ENCODE data around the gene NPAS2.

Gene NPAS2

DNA sequence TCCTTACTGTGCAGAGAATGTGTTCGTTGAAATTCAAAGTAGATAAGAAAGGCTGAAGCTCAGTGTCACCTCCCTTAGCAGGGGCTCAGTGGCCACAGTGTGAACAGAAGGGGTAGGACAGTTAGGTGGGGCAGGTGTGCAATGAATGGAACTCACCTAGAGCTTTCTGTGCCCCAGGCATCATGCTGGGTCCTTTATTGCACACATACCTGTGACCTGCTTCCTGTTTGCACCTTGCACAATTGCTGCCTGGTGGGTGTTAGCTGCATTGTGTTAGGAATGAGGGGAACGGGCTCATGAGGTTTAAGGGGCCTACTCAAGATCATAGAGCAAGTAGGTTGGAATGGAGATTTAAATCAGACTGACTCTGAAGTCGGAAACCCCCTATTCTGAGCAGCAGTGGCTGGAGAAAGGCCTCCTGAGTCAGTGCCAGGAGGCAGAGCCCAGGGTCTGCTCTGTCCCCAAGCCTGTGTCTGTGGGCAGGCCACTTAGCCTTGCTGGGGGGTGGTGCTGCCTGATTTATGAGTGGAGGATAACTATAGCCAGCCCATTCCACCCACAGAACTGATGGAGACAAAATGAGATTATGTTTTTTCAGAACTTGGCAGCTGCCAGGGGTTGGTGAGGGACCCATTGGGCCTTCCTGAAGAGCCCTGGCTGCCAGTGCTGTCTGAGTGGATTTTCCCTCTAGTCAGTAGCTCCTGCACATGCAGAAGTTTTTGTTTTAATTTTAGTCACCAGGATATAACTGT, 76.2 kb downstream of the NPAS2 start:
- no peaks in the 10 kb centered on the region for H3K27me3 ChIP-seq (ENCODE audit: control insufficient read depth in 5 of 5, insufficient read depth in 4 of 5, low read length in 5 of 5)
- H3K36me3 ChIP-seq (ENCODE audit: control insufficient read depth in 5 of 5, insufficient read depth in 5 of 5, low read length in 5 of 5), result no peaks in the 10 kb centered on the region
- H3K9me3 ChIP-seq (ENCODE audit: control insufficient read depth in 5 of 5, low read length in 5 of 5), result peaks cover 0 to 3% (median 0%) of the 10 kb centered on the region in 5 donors
- no peak overlapping the region for H3K27ac ChIP-seq (ENCODE audit: low read depth, low read length)
- peaks cover 0 to 11% (median 3%) of the 10 kb centered on the region in 5 donors for H3K4me1 ChIP-seq (ENCODE audit: control insufficient read depth in 5 of 5, insufficient read depth in 5 of 5, low read length in 5 of 5)
- no peak overlapping the region for H3K4me3 ChIP-seq (ENCODE audit: low read depth in 1 of 5, low read length in 5 of 5)
- no peak overlapping the region for H3K9ac ChIP-seq (ENCODE audit: low read length in 5 of 5)

- peaks cover 0 to 4% (median 0%) of the 10 kb centered on the region in 5 donors for H3K27me3 ChIP-seq (ENCODE audit: control insufficient read depth in 5 of 5, insufficient read depth in 4 of 5, low read length in 5 of 5)
- H3K9ac ChIP-seq (ENCODE audit: low read length in 5 of 5), result no peak overlapping the region
- H3K4me3 ChIP-seq (ENCODE audit: low read depth in 1 of 5, low read length in 5 of 5), result no peak overlapping the region
- no peaks in the 10 kb centered on the region for H3K36me3 ChIP-seq (ENCODE audit: control insufficient read depth in 5 of 5, insufficient read depth in 5 of 5, low read length in 5 of 5)
- H3K27ac ChIP-seq (ENCODE audit: low read depth, low read length), result no peak overlapping the region
- peaks cover 0 to 3% (median 0%) of the 10 kb centered on the region in 5 donors for H3K9me3 ChIP-seq (ENCODE audit: control insufficient read depth in 5 of 5, low read length in 5 of 5)
- peaks cover 0 to 4% (median 0%) of the 10 kb centered on the region in 5 donors for H3K4me1 ChIP-seq (ENCODE audit: control insufficient read depth in 5 of 5, insufficient read depth in 5 of 5, low read length in 5 of 5)
These were observed 78.2 kb downstream of the NPAS2 start for GRCh38 chr2:100898035-100898665.

- Histone ChIP-seq H3K9ac (ENCODE audit: low read length in 5 of 5) (no peak overlapping the region), H3K4me3 (ENCODE audit: low read depth in 1 of 5, low read length in 5 of 5) (no peak overlapping the region), H3K9me3 (ENCODE audit: control insufficient read depth in 5 of 5, low read length in 5 of 5) (peaks cover 0 to 3% (median 0%) of the 10 kb centered on the region in 5 donors), H3K27me3 (ENCODE audit: control insufficient read depth in 5 of 5, insufficient read depth in 4 of 5, low read length in 5 of 5) (peaks cover 0 to 4% (median 0%) of the 10 kb centered on the region in 5 donors), H3K36me3 (ENCODE audit: control insufficient read depth in 5 of 5, insufficient read depth in 5 of 5, low read length in 5 of 5) (peaks cover 0 to 3% (median 0%) of the 10 kb centered on the region in 5 donors), H3K4me1 (ENCODE audit: control insufficient read depth in 5 of 5, insufficient read depth in 5 of 5, low read length in 5 of 5) (peaks cover 0 to 8% (median 0%) of the 10 kb centered on the region in 5 donors), H3K27ac (ENCODE audit: low read depth, low read length) (no peak overlapping the region)
These were observed 80.3 kb downstream of the NPAS2 start for GRCh38 chr2:100900156-100900795.

DNA sequence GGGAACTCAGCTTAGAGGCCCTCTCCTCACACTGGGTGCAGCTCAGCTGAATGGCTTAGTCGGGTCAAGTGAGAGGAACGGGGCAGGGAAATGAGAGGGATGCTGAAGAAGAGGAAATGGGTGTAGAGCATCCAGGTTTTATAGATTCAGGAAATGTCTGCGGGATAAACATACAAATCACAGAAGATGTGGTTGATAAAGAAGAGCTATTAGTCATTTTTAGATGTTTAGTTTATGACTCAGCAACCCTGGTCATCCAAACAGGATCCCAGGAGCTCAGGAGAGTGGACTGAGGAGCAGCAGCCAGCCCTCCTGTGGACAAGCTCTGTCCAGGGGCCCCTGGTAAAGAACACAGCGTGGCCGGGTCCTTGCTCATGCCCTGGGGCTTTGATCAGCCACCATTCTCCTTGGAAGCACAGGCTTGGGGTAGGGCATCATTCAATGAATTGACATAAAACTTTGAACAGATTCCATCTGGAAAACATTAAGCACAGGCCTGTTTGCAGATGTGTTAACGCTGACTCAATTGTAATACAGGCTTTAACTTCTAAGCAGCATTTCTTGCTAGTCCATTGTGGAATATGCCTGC, 83.0 kb downstream of the NPAS2 start:
- H3K4me1 ChIP-seq (ENCODE audit: control insufficient read depth in 5 of 5, insufficient read depth in 5 of 5, low read length in 5 of 5), result peaks cover 0 to 8% (median 0%) of the 10 kb centered on the region in 5 donors
- H3K27me3 ChIP-seq (ENCODE audit: control insufficient read depth in 5 of 5, insufficient read depth in 4 of 5, low read length in 5 of 5), result peaks cover 0 to 4% (median 0%) of the 10 kb centered on the region in 5 donors
- no peak overlapping the region for H3K9ac ChIP-seq (ENCODE audit: low read length in 5 of 5)
- peaks cover 0 to 3% (median 0%) of the 10 kb centered on the region in 5 donors for H3K9me3 ChIP-seq (ENCODE audit: control insufficient read depth in 5 of 5, low read length in 5 of 5)
- H3K36me3 ChIP-seq (ENCODE audit: control insufficient read depth in 5 of 5, insufficient read depth in 5 of 5, low read length in 5 of 5), result peaks cover 0 to 3% (median 0%) of the 10 kb centered on the region in 5 donors
- no peak overlapping the region for H3K4me3 ChIP-seq (ENCODE audit: low read depth in 1 of 5, low read length in 5 of 5)
- no peak overlapping the region for H3K27ac ChIP-seq (ENCODE audit: low read depth, low read length)

- peaks cover 0 to 3% (median 0%) of the 10 kb centered on the region in 5 donors for H3K36me3 ChIP-seq (ENCODE audit: control insufficient read depth in 5 of 5, insufficient read depth in 5 of 5, low read length in 5 of 5)
- H3K9ac ChIP-seq (ENCODE audit: low read length in 5 of 5), result no peak overlapping the region
- H3K9me3 ChIP-seq (ENCODE audit: control insufficient read depth in 5 of 5, low read length in 5 of 5), result peaks cover 0 to 3% (median 0%) of the 10 kb centered on the region in 5 donors
- no peak overlapping the region for H3K4me3 ChIP-seq (ENCODE audit: low read depth in 1 of 5, low read length in 5 of 5)
- H3K27ac ChIP-seq (ENCODE audit: low read depth, low read length), result no peak overlapping the region
- peaks cover 0 to 8% (median 0%) of the 10 kb centered on the region in 5 donors for H3K4me1 ChIP-seq (ENCODE audit: control insufficient read depth in 5 of 5, insufficient read depth in 5 of 5, low read length in 5 of 5)
- H3K27me3 ChIP-seq (ENCODE audit: control insufficient read depth in 5 of 5, insufficient read depth in 4 of 5, low read length in 5 of 5), result peaks cover 0 to 7% (median 0%) of the 10 kb centered on the region in 5 donors
These were observed 83.8 kb downstream of the NPAS2 start for GRCh38 chr2:100903534-100904258.

DNA sequence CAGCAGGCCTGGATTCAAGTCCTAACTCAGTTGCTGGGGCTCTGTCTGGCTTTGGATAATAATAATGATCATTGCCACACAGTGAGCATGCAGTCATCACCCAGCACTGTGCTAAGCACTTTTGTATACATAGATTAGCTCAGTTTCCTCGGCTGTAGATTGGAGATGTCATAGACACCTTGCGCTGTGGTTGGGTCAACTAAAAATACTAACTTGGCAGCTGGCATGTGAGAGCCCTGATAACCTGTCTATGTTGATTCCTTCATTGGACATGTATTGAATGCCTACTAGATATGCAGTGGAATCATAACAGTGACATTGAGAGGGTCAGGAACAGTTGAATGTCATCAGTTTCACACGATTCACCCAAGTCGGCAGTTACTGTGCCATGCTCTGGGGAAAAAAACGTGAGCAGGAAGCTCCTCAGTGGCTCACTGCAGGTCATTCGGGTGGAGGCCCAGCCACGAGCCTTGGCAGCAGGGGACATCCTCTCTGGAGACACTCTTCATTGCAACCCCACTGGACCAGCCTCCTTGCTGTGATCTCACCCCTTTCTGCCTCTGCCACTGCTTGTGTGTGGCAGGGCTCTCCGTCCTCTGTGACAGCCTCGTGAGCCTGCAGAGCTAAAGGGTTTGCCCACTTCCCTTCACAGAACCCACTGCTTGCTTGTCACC, 85.3 kb downstream of the NPAS2 start:
- H3K9ac ChIP-seq (ENCODE audit: low read length in 5 of 5), result no peak overlapping the region
- H3K4me1 ChIP-seq (ENCODE audit: control insufficient read depth in 5 of 5, insufficient read depth in 5 of 5, low read length in 5 of 5), result peaks cover 0 to 8% (median 0%) of the 10 kb centered on the region in 5 donors
- H3K4me3 ChIP-seq (ENCODE audit: low read depth in 1 of 5, low read length in 5 of 5), result no peak overlapping the region
- no peak overlapping the region for H3K27ac ChIP-seq (ENCODE audit: low read depth, low read length)
- peaks cover 0 to 7% (median 0%) of the 10 kb centered on the region in 5 donors for H3K27me3 ChIP-seq (ENCODE audit: control insufficient read depth in 5 of 5, insufficient read depth in 4 of 5, low read length in 5 of 5)
- peaks cover 0 to 1% (median 0%) of the 10 kb centered on the region in 5 donors for H3K9me3 ChIP-seq (ENCODE audit: control insufficient read depth in 5 of 5, low read length in 5 of 5)
- peaks cover 0 to 3% (median 0%) of the 10 kb centered on the region in 5 donors for H3K36me3 ChIP-seq (ENCODE audit: control insufficient read depth in 5 of 5, insufficient read depth in 5 of 5, low read length in 5 of 5)

DNA sequence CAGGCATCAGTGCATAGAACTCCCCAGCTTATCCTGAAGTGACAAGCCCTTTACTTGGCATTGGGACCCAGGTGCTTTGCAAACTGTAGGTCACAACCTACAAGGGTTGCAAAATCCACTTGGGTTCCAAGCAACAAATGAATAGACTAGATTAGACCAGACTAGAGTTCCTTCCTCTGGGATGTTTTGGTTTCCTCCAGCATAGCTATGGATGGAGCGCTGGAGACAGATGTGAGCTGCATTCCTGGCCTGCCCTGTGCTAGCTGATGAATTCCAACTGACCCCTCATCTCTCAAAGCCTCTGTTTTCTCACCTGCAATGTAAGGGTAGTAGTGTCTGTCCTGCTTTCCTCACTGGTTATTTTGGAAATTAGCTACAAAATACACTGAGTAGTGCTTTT, 86.2 kb downstream of the NPAS2 start:
- H3K9me3 ChIP-seq (ENCODE audit: control insufficient read depth in 5 of 5, low read length in 5 of 5), result no peaks in the 10 kb centered on the region
- no peak overlapping the region for H3K27ac ChIP-seq (ENCODE audit: low read depth, low read length)
- H3K4me1 ChIP-seq (ENCODE audit: control insufficient read depth in 5 of 5, insufficient read depth in 5 of 5, low read length in 5 of 5), result peaks cover 0 to 8% (median 0%) of the 10 kb centered on the region in 5 donors
- H3K27me3 ChIP-seq (ENCODE audit: control insufficient read depth in 5 of 5, insufficient read depth in 4 of 5, low read length in 5 of 5), result peaks cover 0 to 7% (median 0%) of the 10 kb centered on the region in 5 donors
- peaks cover 0 to 3% (median 0%) of the 10 kb centered on the region in 5 donors for H3K36me3 ChIP-seq (ENCODE audit: control insufficient read depth in 5 of 5, insufficient read depth in 5 of 5, low read length in 5 of 5)
- no peak overlapping the region for H3K4me3 ChIP-seq (ENCODE audit: low read depth in 1 of 5, low read length in 5 of 5)
- H3K9ac ChIP-seq (ENCODE audit: low read length in 5 of 5), result no peak overlapping the region

DNA sequence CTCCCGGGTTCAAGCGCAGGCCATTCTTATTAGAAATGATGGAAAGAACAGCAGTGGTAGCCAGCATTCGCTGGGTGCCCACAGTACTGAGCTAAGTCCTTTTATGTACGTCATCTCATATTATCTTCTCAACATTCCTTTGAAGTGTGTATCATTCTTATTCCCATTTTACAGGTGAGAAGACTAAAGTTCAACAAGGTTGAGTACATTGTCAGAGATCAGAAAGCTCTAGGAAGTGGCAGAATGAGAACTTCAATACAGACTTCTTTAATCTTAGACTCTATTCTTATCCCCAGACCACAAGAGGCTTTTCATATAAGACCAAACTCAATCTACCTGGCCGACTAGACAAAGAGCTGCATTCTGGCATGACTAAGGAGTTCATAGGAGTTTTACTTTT, 86.7 kb downstream of the NPAS2 start:
- Histone ChIP-seq H3K9me3 (ENCODE audit: control insufficient read depth in 5 of 5, low read length in 5 of 5) (no peaks in the 10 kb centered on the region), H3K36me3 (ENCODE audit: control insufficient read depth in 5 of 5, insufficient read depth in 5 of 5, low read length in 5 of 5) (peaks cover 0 to 3% (median 0%) of the 10 kb centered on the region in 5 donors), H3K27ac (ENCODE audit: low read depth, low read length) (no peak overlapping the region), H3K4me1 (ENCODE audit: control insufficient read depth in 5 of 5, insufficient read depth in 5 of 5, low read length in 5 of 5) (peaks cover 0 to 8% (median 0%) of the 10 kb centered on the region in 5 donors), H3K4me3 (ENCODE audit: low read depth in 1 of 5, low read length in 5 of 5) (no peak overlapping the region), H3K9ac (ENCODE audit: low read length in 5 of 5) (no peak overlapping the region), H3K27me3 (ENCODE audit: control insufficient read depth in 5 of 5, insufficient read depth in 4 of 5, low read length in 5 of 5) (peaks cover 0 to 4% (median 0%) of the 10 kb centered on the region in 5 donors)

DNA sequence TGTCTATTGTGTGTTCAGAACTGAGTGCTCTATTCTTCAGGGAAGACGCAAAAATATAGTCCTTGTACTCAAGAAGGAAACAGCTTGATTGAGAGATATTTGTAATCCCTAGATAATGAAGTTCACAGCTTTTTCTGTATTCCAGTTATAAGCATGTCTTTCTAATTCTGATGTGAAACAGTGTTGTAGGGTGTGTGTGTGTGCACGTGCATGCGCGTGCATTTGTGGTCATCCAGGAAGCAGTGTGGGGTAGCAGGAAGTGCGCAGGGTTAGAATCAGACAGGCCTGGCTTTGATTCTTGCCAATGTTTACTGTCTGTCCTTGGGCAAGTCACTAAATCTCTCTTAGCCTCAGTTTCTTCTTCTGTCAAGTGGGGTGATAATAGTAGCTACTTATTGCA, 87.9 kb downstream of the NPAS2 start:
- H3K27ac ChIP-seq (ENCODE audit: low read depth, low read length), result no peak overlapping the region
- H3K9ac ChIP-seq (ENCODE audit: low read length in 5 of 5), result no peak overlapping the region
- peaks cover 0 to 3% (median 0%) of the 10 kb centered on the region in 5 donors for H3K36me3 ChIP-seq (ENCODE audit: control insufficient read depth in 5 of 5, insufficient read depth in 5 of 5, low read length in 5 of 5)
- no peaks in the 10 kb centered on the region for H3K9me3 ChIP-seq (ENCODE audit: control insufficient read depth in 5 of 5, low read length in 5 of 5)
- H3K4me1 ChIP-seq (ENCODE audit: control insufficient read depth in 5 of 5, insufficient read depth in 5 of 5, low read length in 5 of 5), result peaks cover 0 to 8% (median 0%) of the 10 kb centered on the region in 5 donors
- H3K4me3 ChIP-seq (ENCODE audit: low read depth in 1 of 5, low read length in 5 of 5), result no peak overlapping the region
- peaks cover 0 to 3% (median 0%) of the 10 kb centered on the region in 5 donors for H3K27me3 ChIP-seq (ENCODE audit: control insufficient read depth in 5 of 5, insufficient read depth in 4 of 5, low read length in 5 of 5)

All from subcutaneous abdominal adipose tissue (tissue), 5 donors.